A673 (cell line): ENCODE data around the gene ARL4C. TPM values are rescaled to one million over a fixed set of nuclear protein-coding genes. Genes with fewer than 3 reads are reported as not detected.

Experiments used
- BruUV-seq: library from RNA; stranded (reverse); fragments of 400-500 nt; replicated peaks from 2 replicates; lab custom pipeline; 2021; lab: Mats Ljungman, UMichigan
- CTCF ChIA-PET: fragments of 300-600 bp; sonication (Branson Sonifier 250); formaldehyde crosslinking; loops from one replicate; lab custom pipeline; 2022; ENCODE audit warnings: antibody characterized with exemption; lab: Charles Lee
- POLR2A ChIA-PET: fragments of 300-600 bp; sonication (Branson Sonifier 250); formaldehyde crosslinking; loops from one replicate; lab custom pipeline; 2022; ENCODE audit warnings: antibody characterized with exemption; ENCODE audit not compliant: low non-redundant PET; lab: Charles Lee
- DNase-seq: peaks from one replicate; pipeline ENCODE4 v3.0.0-alpha.2; 2015; ENCODE audit warnings: low spot score
- H3K27ac ChIP-seq: fragments of 200-600 bp; sonication (generic); 2 replicates; pipeline ENCODE4 v1.5.1; 2016; ENCODE audit warnings: mixed run types, low read depth, mild to moderate bottlenecking, mixed read lengths, antibody characterized with exemption, low read length; ENCODE audit not compliant: poor library complexity, severe bottlenecking
- H3K27me3 ChIP-seq: fragments of 200-600 bp; sonication (generic); replicated peaks from 2 replicates; pipeline ENCODE4 v1.6.1; 2017; ENCODE audit warnings: mixed run types, low read depth, mild to moderate bottlenecking, mixed read lengths, antibody characterized with exemption, low read length; ENCODE audit not compliant: insufficient read depth, poor library complexity
- H3K36me3 ChIP-seq: fragments of 200-600 bp; sonication (generic); 2 replicates; pipeline ENCODE4 v1.6.1; 2016; ENCODE audit warnings: mixed run types, mild to moderate bottlenecking, mixed read lengths, antibody characterized with exemption, low read length; ENCODE audit not compliant: insufficient read depth, poor library complexity, severe bottlenecking
- H3K4me1 ChIP-seq: fragments of 200-600 bp; sonication (generic); 2 replicates; pipeline ENCODE4 v1.6.1; 2017; ENCODE audit warnings: mixed run types, mild to moderate bottlenecking, mixed read lengths, antibody characterized with exemption, low read length; ENCODE audit not compliant: insufficient read depth, poor library complexity, severe bottlenecking
- H3K4me3 ChIP-seq: fragments of 200-600 bp; sonication (generic); 2 replicates; pipeline ENCODE4 v1.5.1; 2016; ENCODE audit warnings: low read depth, mixed run types, mild to moderate bottlenecking, mixed read lengths, low read length; ENCODE audit not compliant: poor library complexity, severe bottlenecking
- H3K9me3 ChIP-seq: fragments of 200-600 bp; sonication (generic); 2 replicates; pipeline ENCODE4 v1.6.1; 2016; ENCODE audit warnings: mixed run types, low read depth, mild to moderate bottlenecking, mixed read lengths, antibody characterized with exemption, low read length; ENCODE audit not compliant: poor library complexity, severe bottlenecking
- CTCF ChIP-seq: fragments of 300-800, 200-600 bp; sonication (generic); conservative IDR thresholded peaks from 2 replicates; pipeline ENCODE4 v1.5.1; 2017; ENCODE audit warnings: low read depth, mild to moderate bottlenecking, antibody characterized with exemption, low read length, moderate library complexity, mixed read lengths
- EZH2 ChIP-seq: fragments of 200-600 bp; sonication (generic); IDR thresholded peaks from 2 replicates; pipeline ENCODE4 v1.6.1; 2017; ENCODE audit warnings: borderline replicate concordance, low read depth, mild to moderate bottlenecking, mixed read lengths, antibody characterized with exemption, low read length; ENCODE audit not compliant: poor library complexity, severe bottlenecking
- intact Hi-C: fragments of 100-400 bp; cut with micrococcal nuclease; formaldehyde crosslinking; loops from one replicate; pipeline ENCODE4 v1.10.0; 2022; ENCODE audit not compliant: unreplicated experiment
- total RNA-seq: library from RNA; stranded (reverse); gene quantifications from 2 replicates; pipeline ENCODE4 v1.2.3, GENCODE V29; 2021

The ARL4C gene
- total RNA-seq, 1 experiment from 2014 or later: 3.0 TPM

- H3K9me3 ChIP-seq: no peaks in the 10 kb centered on the region
- H3K27ac ChIP-seq: no peak overlapping the region
- ChIA-PET CTCF (interaction anchor here (0.6 to 1.0 kb wide), 3 partner anchors 158 to 365 kb away, joined by 4 to 5 read pairs (median 4); no protein-coding TSS in a partner anchor), POLR2A (no interaction called here)
- BruUV-seq: no TSS peak
- intact Hi-C loops: loop anchor here (2.0 to 5.0 kb wide), 2 partner anchors 212 to 363 kb away; no protein-coding TSS in a partner anchor
- H3K27me3 ChIP-seq: no peaks in the 10 kb centered on the region
- TF ChIP-seq CTCF (peak; percentile 57), EZH2 (no peak)
- DNase-seq: peak; percentile 57
- H3K4me3 ChIP-seq: no peak overlapping the region
- H3K36me3 ChIP-seq: no peaks in the 10 kb centered on the region
- no peaks in the 10 kb centered on the region for H3K4me1 ChIP-seq
These were observed 3.6 kb upstream of the ARL4C start for GRCh38 chr2:234500394-234501006.

- ChIA-PET CTCF (interaction anchor here (0.6 to 0.8 kb wide), 4 partner anchors 39 to 619 kb away, joined by 3 to 6 read pairs (median 3); no protein-coding TSS in a partner anchor), POLR2A (no interaction called here)
- intact Hi-C loops: no loop called here
- H3K4me3 ChIP-seq: peak overlapping the region; percentile 47
- H3K27me3 ChIP-seq: no peaks in the 10 kb centered on the region
- H3K27ac ChIP-seq: peak overlapping the region; percentile 59
- BruUV-seq: no TSS peak
- H3K36me3 ChIP-seq: no peaks in the 10 kb centered on the region
- TF ChIP-seq CTCF (no peak), EZH2 (no peak)
- DNase-seq: no peak
- no peaks in the 10 kb centered on the region for H3K4me1 ChIP-seq
- no peaks in the 10 kb centered on the region for H3K9me3 ChIP-seq
These were observed 834 bp upstream of the ARL4C start for GRCh38 chr2:234497594-234498235.

- Histone ChIP-seq H3K9me3 (no peaks in the 10 kb centered on the region), H3K4me1 (no peaks in the 10 kb centered on the region), H3K36me3 (no peaks in the 10 kb centered on the region), H3K4me3 (peak overlapping the region; percentile 56), H3K27me3 (no peaks in the 10 kb centered on the region), H3K27ac (no peak overlapping the region)
- CTCF ChIA-PET: interaction anchor here (0.6 to 0.8 kb wide), 2 partner anchors 361 to 1250 kb away, joined by 4 to 5 read pairs; no protein-coding TSS in a partner anchor
- POLR2A ChIA-PET: interaction anchor here (0.5 kb wide), 1 partner anchor 643 kb away, joined by 3 read pairs; no protein-coding TSS in a partner anchor
- DNase-seq: peak; percentile 11
- TF ChIP-seq EZH2 (no peak), CTCF (no peak)
- intact Hi-C loops: no loop called here
- BruUV-seq: no TSS peak
These were observed 636 bp downstream of the ARL4C start for GRCh38 chr2:234496055-234496834.
